Skin epidermis (tissue), 12 donors: ENCODE results near the gene AQP1.
A peak's percentile ranks its signal among the peaks of the same experiment; 100 is the strongest.

Experiments used
- H3K27ac ChIP-seq, 21 experiments: fragments of 200-600 bp; sonication (generic) in 11 of 21; one replicate each; pipeline ENCODE4 v1.5.0; 2020; ENCODE audit warnings: mild to moderate bottlenecking in 3 of 21, inconsistent platforms in 2 of 21, moderate library complexity in 2 of 21
- H3K4me3 ChIP-seq, 7 experiments: fragments of 200-600 bp; sonication (generic) in 2 of 7; one replicate each; pipeline ENCODE4 v1.5.0; 2020; ENCODE audit warnings: inconsistent platforms in 2 of 7, mild to moderate bottlenecking in 2 of 7, moderate library complexity in 1 of 7

The AQP1 gene

DNA sequence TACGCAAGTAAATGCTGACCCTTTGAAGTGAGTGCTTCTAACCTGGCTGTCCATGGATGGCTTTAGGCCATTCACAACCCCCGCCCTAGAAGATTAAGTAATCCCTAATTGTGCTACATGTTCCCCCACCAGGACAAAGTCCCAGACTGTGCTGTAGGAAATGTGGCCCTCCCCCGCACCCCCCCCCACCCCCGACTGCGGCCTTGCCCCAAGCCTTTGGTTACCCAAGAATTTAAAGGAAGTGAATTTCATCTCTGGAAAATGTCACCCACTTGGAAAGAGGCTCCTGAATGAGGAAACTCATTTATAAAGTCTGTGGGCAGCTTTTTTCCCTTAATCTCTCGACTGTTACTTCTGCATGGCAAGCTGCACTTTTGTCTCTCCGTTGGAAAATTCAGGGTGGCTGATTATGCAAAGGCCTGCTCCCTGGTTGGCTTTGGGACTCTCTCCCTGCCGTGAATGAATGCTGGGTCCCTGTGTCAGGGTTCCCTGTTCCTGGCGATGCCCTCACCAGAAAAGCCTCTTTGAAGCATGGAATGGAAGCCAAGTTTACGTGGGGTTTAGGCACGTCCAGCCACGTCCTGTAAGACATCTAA, 31.4 kb upstream of the AQP1 start:
- Histone ChIP-seq H3K4me3 (no peak overlapping the region), H3K27ac (no peak overlapping the region)

DNA sequence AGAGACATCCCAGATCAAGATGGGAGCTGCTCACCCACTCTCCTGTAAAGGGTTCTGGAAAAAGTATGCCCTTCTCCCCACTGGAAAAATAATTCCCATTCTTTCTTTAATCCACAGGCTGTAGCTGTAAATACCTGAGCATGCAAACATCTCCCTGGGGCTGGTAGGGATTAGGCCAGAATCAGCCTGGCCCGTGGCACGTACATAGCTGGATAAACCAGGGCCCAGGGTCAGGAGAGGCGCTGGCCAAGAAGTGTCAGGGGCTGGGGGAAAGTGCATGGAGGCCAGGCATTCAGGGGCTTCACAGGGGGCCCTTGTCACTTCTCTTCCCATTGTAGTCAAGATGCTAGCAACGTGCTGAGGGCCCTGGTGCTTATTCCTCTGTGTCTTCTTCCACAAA, 30.7 kb upstream of the AQP1 start:
- H3K4me3 ChIP-seq, result no peak overlapping the region
- no peak overlapping the region for H3K27ac ChIP-seq

DNA sequence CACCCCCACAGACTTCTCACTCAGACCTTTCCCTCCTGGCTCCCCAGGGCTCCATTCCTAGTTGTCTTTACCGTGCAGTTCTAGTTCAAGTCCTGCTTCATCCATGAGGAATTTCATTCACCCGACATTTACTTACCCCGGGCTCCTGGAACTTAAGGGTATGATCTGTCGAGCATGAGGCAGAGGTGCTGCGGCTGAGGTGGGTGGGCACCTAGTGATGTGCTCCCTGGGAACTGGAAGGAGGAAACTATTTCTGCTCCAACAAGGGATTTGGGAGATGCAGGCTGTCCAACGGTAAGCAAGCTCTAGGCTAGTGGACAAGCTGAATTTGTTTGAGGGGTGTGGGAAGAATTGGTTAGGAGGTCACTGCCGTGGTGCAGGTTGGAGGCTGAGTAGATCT, 30.2 kb upstream of the AQP1 start:
- Histone ChIP-seq H3K4me3 (no peak overlapping the region), H3K27ac (no peak overlapping the region)

DNA sequence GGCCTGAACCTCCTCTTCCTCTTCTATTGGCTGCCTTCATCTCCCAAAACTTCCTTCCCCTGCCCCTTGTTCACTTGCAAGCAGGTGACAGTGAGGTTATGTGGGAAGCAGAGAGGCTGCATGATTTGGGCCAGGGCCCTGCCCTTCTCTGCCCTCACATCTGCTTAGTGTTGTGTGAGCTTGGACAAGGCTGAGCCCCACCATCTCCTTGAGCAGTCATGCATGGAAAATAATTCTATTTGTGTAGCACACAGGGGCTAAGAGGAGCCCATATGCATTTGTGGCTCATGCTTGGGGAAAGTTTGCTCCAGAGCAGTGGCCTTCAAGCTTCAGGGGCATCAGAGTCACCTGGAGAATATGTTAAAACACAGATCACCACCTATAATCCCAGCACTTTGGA, 26.8 kb upstream of the AQP1 start:
- H3K27ac ChIP-seq, result no peak overlapping the region
- no peak overlapping the region for H3K4me3 ChIP-seq

DNA sequence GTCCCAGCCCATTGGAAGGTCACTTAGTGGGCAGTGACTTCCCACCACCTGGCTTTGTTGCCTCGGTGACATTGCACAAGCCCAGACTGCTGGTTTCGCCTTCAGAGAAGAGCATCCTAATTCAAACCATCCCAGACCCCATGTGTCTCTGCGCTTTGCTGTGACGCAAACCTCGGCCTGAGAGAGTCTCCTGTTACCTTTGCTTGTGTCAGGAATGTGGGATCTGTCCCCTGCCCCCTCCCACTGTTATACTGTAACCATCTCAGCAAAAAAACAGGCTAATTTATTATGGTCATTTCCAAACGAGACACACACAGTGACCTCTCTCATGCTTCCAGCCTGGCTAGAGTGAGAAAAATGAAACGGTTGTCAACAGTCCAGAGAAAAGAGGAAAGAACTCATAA, 25.0 kb upstream of the AQP1 start:
- Histone ChIP-seq H3K27ac (peak overlapping the region in 8 of 21 experiments; percentile 7 to 68 (median 28)), H3K4me3 (no peak overlapping the region)

DNA sequence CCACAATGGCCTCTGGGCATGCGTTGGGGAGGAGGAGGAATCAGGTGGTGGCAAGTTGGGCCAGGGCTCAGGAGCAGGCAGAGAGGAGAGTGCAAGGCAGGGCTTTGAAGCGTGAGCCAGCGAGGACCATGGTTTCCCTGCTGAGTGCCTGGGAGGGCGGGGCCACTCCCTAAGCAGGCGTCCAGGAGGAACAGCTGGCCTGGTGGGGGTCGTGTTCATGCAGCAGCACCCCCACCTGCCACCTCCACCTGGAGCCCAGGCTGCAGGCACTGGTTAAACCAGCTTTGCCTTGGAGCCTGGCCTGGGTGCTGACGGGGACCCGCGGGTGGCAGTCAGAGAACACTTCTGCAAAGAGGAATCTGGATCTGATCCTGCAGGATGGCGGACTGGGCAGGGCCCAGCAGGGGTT, 24.2 kb upstream of the AQP1 start:
- Histone ChIP-seq H3K4me3 (no peak overlapping the region), H3K27ac (peak overlapping the region in 7 of 21 experiments; percentile 4 to 68 (median 41))

DNA sequence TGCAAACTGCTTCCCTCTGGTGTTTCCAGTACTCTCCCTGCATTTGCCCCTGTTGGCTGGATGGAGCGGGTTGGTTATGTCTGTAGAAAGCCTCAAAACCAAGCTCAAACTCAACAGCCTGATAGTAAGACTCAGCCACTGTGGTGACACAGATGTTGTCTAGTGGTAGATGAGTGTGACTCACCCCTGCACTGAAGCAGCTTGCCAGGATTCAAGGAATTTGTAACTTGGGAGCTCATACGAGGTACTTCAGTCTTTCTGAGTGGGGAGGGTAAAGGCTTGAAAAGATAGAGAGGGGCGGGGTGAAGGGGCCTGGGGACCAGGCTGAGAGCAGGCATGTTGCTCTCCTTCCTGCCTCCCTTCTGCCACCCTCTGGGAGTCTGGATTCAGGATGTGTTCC, 22.9 kb upstream of the AQP1 start:
- Histone ChIP-seq H3K27ac (peak overlapping the region in 3 of 21 experiments; percentile 32 to 42 (median 34)), H3K4me3 (no peak overlapping the region)

DNA sequence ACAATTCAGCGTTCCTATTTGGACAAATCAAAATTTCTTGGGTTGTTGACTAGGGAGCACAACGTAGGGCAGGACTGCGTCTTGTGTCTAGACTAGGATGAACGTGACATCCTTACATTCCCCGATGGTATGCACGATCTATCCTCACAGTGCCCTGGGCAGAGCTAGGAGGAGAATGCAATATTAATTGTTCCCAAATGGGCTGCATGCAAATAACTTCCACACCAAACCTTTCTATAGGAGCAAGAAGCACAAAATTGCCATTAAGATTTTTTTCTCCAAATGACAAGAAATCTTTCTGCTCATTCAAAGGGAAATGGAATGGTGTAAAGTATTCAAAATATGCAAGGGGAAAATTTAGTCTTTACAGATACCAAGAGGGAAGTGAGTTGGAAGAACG, 21.4 kb upstream of the AQP1 start:
- H3K4me3 ChIP-seq, result no peak overlapping the region
- no peak overlapping the region for H3K27ac ChIP-seq

DNA sequence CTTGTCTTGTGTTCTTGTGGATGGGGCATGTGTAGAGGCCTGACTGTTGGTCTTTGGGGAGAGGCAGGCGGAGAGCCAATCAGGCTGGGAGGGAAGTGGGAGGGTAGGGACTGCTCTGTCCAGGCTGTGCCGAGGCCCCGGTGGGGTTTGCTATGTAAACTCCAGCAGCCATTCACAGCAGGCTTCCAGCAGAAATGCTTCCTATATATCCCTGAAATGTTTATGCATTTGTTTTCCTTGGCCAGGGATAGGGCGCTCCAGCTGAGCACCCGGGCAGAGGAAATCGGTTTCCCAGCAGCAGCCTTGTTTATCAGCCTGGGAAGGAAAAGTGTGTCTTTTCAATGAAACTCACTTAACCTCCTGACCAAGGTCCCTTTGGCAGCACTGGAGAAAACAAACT, 18.3 kb upstream of the AQP1 start:
- no peak overlapping the region for H3K4me3 ChIP-seq
- peak overlapping the region in 4 of 21 experiments; percentile 17 to 61 (median 53) for H3K27ac ChIP-seq

DNA sequence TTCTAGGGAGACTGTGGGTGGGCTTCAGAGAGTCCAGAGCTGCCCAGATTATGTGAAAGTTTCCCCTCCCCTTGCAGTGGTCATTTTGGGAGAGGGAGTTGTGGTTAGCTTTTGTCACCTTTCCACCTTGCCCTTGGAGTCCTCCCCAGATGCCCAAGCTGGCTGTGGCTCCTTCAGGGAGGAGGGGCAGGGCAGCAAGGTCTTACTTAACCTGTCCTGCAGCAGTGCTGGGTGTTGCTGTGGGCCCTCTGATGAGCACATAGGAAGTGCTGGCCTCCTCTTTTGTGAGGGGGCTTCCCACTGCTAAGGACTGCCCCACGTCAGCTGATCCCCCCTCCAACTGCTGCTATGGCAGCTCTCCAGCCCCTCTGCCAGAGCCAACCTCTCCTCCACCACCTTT, 17.6 kb upstream of the AQP1 start:
- Histone ChIP-seq H3K27ac (peak overlapping the region in 8 of 21 experiments; percentile 17 to 54 (median 36)), H3K4me3 (no peak overlapping the region)

DNA sequence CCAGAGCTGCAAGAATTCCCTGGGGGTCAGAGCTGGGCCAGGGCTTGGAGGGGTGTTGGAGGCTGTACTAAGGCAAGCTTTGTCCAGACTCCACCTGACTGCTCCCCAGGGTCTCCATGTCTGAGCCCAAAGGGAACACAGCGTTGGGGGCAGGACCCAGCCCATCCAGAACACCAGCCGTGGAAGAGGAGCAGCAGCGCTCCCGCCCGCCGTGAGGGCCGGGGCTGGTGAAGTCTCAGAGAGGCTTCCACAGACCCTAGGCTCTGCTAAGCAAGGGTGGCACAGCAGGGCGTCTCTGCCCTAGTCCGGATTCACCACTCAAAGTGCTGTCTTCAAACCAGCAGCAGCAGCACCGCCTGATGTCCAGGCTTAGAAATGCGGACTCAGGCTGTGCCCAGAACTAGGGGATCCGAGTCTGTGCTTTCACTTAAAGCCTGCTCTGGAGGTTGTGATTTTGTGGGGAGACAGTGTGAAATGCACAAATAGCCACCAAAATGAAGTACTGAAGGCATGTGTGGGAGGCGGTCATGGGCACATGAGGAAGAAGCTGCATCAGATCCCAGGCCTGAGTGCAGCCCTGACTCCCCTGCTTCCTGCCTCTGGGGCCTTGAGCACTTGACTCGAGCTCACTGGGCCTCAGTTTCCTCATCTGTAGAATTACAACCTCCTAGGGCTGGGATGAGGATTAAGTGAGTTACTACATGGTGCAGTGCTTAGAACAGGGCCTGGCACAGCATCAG, 16.6 kb upstream of the AQP1 start:
- peak overlapping the region in 5 of 21 experiments; percentile 32 to 55 (median 42) for H3K27ac ChIP-seq
- no peak overlapping the region for H3K4me3 ChIP-seq

DNA sequence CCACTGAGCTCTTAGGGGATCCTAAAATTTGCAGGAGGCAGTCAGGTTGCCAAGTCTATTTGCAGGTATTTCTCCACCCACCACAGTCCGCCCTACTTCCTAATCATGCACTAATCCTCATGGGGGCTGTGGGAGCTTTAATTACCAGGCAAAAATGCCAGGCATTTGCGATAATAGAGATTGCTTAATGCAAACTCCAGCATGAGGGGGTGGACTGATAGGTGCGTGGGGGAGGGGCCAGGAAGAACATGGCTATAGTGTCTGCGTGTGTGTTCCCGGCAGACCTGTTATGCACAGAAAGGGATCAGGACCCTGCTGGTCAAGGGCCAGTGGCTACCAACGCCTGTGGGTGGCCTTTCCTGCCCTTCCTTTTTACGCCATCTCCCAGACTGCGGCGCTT, 15.6 kb upstream of the AQP1 start:
- peak overlapping the region in 3 of 21 experiments; percentile 41 to 55 (median 42) for H3K27ac ChIP-seq

DNA sequence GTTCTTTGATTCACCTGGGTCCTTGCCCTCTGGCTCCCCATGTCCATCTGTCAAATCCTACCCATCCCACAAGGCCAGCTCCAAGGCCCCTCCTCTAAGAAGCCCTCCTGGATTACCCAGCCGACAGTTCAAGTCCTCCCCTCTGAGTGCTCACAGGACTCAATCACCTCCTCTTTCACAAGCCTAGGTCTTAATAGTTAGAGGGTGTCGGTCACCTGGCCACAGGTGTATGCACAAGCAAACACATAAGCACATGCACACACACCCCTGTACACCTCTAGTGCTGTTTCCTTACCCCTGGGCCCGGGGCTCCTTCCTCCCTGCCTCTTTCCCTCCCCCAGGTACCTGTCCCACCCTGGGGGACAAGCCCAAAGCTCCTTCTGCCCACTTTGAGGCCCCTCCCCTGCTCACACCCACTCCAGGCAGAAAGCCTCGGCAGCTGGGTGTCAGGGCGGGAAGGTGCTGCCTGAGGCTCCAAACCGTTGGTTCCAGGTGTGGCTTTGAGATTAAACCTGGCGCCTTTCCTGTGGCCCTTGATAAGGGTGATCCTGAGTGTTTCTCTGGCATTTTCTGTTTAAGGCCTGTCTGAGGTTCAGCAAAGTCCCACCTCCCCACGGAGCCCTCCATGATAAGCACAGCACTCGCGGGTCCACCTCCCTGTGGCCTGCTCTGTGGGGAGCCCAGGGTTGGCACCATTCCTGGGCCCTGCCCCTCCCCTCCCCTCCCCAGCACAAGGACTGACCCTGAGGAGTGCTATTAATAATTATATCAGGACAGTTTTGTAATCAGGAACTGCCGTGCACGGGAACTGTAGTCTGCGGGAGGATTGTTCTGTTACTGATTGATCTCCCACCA, 14.6 kb upstream of the AQP1 start:
- no peak overlapping the region for H3K4me3 ChIP-seq
- H3K27ac ChIP-seq, result peak overlapping the region in 7 of 21 experiments; percentile 3 to 55 (median 16)

More for the DNA sequence above, 15.6 kb upstream of the AQP1 start:
- H3K4me3 ChIP-seq, result no peak overlapping the region

DNA sequence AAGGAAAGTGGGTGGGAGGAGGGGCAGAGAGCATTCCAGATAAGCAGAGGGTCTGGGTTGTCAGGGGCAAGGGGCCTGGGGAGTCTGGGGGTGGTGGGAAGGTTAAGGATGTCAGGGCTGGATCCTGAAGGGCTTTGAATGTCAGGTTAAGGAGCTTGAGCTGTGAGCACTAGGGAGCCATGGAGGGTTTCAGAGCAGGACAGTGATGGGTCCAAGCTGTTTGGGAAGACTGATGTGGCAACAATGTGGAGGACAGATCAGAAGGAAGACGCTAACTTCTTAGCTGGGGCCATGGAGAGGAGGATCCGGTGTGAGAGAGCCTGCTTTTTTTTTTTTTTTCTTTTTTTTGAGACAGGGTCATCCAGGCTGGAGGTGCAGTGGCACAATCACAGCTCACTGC, 13.9 kb upstream of the AQP1 start:
- no peak overlapping the region for H3K4me3 ChIP-seq
- peak overlapping the region in 5 of 21 experiments; percentile 1 to 52 (median 9) for H3K27ac ChIP-seq

DNA sequence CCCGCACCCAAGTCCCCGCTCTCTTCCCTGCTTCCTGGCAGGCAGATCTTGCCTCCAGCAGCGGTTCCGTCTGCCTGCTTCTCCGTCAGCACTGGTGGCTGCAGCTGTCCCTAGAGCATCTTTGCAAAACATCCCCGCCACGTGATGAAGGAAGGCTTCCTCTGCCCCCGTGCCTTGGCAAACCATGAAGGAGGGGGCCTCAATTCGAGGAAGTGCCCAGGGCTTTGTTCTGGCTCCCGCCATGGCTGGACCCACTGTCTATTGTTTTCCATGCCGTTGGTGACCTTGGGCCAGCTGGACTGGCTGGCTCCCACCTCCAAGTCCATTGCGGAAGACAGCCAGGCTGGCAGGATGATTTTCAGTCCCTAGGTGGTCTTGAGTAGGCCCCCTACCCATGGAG, 13.2 kb upstream of the AQP1 start:
- H3K4me3 ChIP-seq, result no peak overlapping the region
- H3K27ac ChIP-seq, result peak overlapping the region in 6 of 21 experiments; percentile 7 to 76 (median 23)

DNA sequence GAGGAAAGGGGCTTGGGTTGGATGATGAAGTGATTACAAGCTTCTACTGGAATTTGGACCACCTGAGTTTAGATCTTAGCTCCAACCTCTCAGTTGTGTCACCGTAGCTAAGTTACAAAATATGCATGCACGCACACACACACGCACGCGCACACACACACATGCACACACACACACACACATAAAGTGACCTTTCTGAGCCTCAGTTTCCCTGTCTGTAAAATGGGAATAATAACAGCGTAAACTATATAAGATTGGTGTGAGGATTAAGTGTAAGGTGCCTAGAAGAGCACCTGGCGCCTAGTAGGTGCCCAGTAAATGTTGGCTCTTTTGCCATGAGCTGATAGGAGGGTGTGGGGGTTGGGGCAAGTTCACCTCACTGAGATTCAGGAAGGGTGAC, 12.6 kb upstream of the AQP1 start:
- peak overlapping the region in 5 of 21 experiments; percentile 28 to 78 (median 39) for H3K27ac ChIP-seq
- H3K4me3 ChIP-seq, result no peak overlapping the region

DNA sequence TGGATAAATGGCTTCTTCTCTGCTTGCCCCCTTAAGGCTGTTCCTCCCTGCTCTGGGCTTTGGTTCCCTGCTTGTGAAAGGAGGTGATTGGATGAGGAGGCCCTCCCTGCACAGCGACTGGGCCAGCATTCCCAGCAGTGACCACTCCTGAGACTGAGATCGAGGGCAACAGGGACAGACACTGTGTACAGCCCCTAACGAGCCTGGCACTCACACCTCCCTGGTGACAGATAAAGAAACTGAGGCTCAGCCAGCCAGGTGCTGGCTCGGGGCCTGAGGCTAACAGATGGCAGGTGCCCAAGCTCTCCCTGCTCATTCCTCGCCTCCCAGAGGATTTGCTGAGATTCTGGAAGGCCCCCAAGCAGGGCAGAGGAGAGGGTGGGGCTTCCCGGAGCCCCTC, 12.0 kb upstream of the AQP1 start:
- Histone ChIP-seq H3K4me3 (no peak overlapping the region), H3K27ac (peak overlapping the region in 7 of 21 experiments; percentile 7 to 78 (median 39))

DNA sequence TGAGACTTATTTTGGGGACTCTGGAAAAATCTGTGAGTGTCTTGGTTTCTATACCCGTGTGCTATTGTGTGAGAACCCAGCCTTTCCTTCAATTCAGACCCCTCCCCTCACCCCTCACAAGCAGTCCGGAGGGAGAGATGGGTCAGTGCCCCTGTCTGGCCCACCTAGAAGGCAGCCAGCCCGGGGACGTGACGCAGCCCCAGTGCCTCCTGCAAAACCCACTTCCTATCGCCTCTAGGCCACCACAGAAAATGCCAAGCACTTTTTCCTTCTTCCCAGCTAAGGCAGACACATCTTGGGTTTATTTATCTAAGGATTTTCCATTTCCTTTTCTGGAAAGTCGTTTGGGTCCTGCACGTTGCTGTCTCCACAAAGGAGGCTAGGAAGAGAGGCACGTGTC, 11.6 kb upstream of the AQP1 start:
- H3K27ac ChIP-seq, result peak overlapping the region in 10 of 21 experiments; percentile 7 to 78 (median 60)
- H3K4me3 ChIP-seq, result no peak overlapping the region

DNA sequence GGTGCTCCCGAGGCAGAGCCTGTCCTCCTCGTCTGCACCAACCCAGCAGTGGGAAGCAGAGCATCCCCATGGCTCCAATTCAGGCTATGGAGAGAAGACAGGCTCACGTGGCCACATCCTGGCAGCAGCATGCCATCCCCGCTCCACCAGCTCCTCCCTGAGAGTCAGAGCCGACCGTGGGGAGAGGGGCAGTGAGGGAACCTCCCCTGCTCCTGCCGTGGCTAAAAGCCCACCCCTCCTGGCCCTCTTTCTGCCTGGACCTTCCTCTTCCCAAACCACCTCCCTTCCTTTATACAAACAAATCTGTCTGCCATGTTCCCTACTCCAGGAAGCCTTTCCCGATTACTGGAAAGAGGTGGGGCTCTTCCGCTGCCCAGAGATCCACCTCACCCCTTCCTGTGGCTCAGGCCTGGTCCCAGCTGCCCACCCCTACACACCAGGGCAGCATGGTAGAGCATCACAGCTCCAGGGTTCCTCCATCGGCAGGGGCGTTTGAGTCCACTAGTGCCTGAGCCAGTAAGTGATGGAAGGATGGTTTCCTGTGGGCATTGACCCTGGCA, 10.8 kb upstream of the AQP1 start:
- no peak overlapping the region for H3K4me3 ChIP-seq
- H3K27ac ChIP-seq, result peak overlapping the region in 11 of 21 experiments; percentile 12 to 78 (median 62)

DNA sequence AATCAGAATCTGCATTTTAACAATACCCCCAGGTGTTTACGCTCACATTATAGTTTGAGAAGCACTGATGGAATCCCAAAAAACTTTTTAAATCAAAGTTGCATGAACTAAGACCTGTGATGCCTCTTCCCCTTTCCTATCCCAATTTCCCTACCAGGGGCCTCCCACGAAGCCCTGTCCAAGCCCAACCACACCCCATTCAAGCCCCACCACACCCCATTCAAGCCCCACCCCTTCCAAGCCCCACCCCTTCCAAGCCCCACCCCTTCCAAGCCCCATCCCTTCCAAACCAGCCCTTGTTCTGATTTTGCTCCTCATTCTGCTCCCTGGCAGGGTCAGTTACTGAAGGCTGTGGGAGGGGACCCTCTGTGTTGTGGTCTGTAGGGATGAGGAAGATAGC, 9.8 kb upstream of the AQP1 start:
- Histone ChIP-seq H3K4me3 (no peak overlapping the region), H3K27ac (peak overlapping the region in 1 of 21 experiments; percentile 13)
